ENCODE measurements around the gene CTRB1. TPM values are rescaled to one million over a fixed set of nuclear protein-coding genes. Genes with fewer than 3 reads are reported as not detected.

CTRB1 gene
- total RNA-seq, 1 experiment from 2014 or later, result 5.6 TPM

DNA sequence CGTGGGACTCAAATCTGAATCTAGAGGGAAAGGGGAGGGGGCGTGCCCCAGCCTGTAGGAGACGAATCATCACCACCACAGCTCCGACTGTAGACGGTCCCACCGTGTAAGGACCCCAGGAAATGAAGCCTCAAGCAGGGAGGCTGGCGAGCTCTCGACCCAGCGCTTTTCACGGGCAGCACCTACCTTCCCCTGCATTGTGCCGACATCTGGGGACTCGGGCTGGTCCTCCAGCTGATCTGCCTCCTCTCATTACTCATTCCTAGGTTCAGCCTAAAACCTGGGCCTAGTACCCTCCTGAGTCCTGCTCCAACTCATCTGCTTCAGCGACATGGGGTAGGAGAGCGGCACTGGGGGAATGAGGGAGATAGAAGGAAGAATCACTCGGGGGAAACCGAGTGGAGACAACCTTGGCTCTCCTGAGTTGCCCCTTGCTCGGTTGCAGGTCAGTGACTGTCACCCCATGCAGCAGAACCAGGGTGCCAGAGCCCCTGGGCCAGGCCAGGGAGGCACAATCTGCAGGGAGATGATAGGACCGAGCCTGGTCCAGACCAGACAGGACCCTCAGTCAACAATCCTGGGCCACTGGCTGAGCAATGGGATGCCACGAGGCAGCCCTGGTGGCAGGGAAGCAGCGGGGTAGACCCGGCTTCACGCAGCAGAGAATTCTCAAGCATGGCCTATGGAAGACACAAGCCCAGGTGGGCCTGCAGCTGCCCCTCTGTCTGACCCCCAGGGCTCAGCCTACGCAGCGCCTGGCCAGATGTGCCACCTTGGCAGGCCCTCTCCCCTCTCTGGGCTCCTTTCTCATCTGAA is 33.5 kb downstream of the CTRB1 start:
- Histone ChIP-seq H2AFZ (ENCODE audit: low read depth, low read length, poor library complexity, severe bottlenecking) (no peak overlapping the region), H3K9ac (ENCODE audit: low read length) (peak overlapping the region; percentile 56), H3K9me3 (ENCODE audit: control insufficient read depth in 1 of 2, insufficient read depth in 1 of 2, low read depth in 1 of 2, low read length in 2 of 2) (no peaks in the 10 kb centered on the region), H3K27me3 (ENCODE audit: insufficient read depth, low read length) (no peaks in the 10 kb centered on the region), H3K27ac (ENCODE audit: low read depth, low read length) (peak overlapping the region; percentile 77), H3K9me2 (ENCODE audit: insufficient read depth) (no peaks in the 10 kb centered on the region), H3K79me2 (ENCODE audit: insufficient read depth, low read length) (peaks cover 74% of the 10 kb centered on the region), H3K4me1 (ENCODE audit: control insufficient read depth in 1 of 2, insufficient read depth in 2 of 2, low read length in 2 of 2) (peaks cover 57 to 85% of the 10 kb centered on the region in 2 experiments), H4K20me1 (ENCODE audit: insufficient read depth) (no peaks in the 10 kb centered on the region), H3K4me3 (replicated peaks in 1 of 2; ENCODE audit: low read depth in 1 of 2, low read length in 2 of 2) (peak overlapping the region in 1 of 2 experiments; percentile 28; a peak in 1 of 4 replicates), H3K4me2 (ENCODE audit: low read length) (peak overlapping the region; percentile 78), H3K36me3 (ENCODE audit: control insufficient read depth in 1 of 2, insufficient read depth in 2 of 2, low read length in 2 of 2) (no peaks in the 10 kb centered on the region; a peak in 1 of 4 replicates)
- TF ChIP-seq, protein P1, sequence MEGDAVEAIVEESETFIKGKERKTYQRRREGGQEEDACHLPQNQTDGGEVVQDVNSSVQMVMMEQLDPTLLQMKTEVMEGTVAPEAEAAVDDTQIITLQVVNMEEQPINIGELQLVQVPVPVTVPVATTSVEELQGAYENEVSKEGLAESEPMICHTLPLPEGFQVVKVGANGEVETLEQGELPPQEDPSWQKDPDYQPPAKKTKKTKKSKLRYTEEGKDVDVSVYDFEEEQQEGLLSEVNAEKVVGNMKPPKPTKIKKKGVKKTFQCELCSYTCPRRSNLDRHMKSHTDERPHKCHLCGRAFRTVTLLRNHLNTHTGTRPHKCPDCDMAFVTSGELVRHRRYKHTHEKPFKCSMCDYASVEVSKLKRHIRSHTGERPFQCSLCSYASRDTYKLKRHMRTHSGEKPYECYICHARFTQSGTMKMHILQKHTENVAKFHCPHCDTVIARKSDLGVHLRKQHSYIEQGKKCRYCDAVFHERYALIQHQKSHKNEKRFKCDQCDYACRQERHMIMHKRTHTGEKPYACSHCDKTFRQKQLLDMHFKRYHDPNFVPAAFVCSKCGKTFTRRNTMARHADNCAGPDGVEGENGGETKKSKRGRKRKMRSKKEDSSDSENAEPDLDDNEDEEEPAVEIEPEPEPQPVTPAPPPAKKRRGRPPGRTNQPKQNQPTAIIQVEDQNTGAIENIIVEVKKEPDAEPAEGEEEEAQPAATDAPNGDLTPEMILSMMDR (IDR thresholded peaks at IDR 0.05 in 2 of 3, conservative IDR thresholded peaks at IDR 0.05 in 1 of 3; ENCODE audit: borderline replicate concordance in 1 of 3, insufficient read depth in 1 of 3, low read depth in 2 of 3, low read length in 2 of 3), result no peak
- TF ChIP-seq POLR2A (IDR thresholded peaks at IDR 0.05; ENCODE audit: borderline replicate concordance, extremely low read depth, insufficient read depth, insufficient read length) (no peak), FOSL1 (IDR thresholded peaks at IDR 0.05; ENCODE audit: low read depth) (no peak), SP1 (IDR thresholded peaks at IDR 0.05; ENCODE audit: low read depth) (no peak), EZH2phosphoT487 (IDR thresholded peaks at IDR 0.05; ENCODE audit: borderline replicate concordance) (no peak), JUND (IDR thresholded peaks at IDR 0.05) (no peak), CBX3 (IDR thresholded peaks at IDR 0.05; ENCODE audit: low read depth) (no peak), POLR2AphosphoS5 (IDR thresholded peaks at IDR 0.05; ENCODE audit: low read depth, low read length) (no peak), RAD21 (IDR thresholded peaks at IDR 0.05; ENCODE audit: low read depth) (no peak), SIN3A (IDR thresholded peaks at IDR 0.05; ENCODE audit: low read depth) (no peak), EGR1 (IDR thresholded peaks at IDR 0.05; ENCODE audit: low read depth) (no peak), ZFX (IDR thresholded peaks at IDR 0.05) (no peak), CEBPB (IDR thresholded peaks at IDR 0.05; ENCODE audit: low read depth) (no peak)
- TF ChIP-seq, protein P2, sequence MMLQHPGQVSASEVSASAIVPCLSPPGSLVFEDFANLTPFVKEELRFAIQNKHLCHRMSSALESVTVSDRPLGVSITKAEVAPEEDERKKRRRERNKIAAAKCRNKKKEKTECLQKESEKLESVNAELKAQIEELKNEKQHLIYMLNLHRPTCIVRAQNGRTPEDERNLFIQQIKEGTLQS (IDR thresholded peaks at IDR 0.05), result no peak
- TF ChIP-seq, protein P3, sequence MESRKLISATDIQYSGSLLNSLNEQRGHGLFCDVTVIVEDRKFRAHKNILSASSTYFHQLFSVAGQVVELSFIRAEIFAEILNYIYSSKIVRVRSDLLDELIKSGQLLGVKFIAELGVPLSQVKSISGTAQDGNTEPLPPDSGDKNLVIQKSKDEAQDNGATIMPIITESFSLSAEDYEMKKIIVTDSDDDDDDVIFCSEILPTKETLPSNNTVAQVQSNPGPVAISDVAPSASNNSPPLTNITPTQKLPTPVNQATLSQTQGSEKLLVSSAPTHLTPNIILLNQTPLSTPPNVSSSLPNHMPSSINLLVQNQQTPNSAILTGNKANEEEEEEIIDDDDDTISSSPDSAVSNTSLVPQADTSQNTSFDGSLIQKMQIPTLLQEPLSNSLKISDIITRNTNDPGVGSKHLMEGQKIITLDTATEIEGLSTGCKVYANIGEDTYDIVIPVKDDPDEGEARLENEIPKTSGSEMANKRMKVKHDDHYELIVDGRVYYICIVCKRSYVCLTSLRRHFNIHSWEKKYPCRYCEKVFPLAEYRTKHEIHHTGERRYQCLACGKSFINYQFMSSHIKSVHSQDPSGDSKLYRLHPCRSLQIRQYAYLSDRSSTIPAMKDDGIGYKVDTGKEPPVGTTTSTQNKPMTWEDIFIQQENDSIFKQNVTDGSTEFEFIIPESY (IDR thresholded peaks at IDR 0.05; ENCODE audit: extremely low read depth, insufficient replicate concordance, low read length), result no peak
- TF ChIP-seq, protein P4, sequence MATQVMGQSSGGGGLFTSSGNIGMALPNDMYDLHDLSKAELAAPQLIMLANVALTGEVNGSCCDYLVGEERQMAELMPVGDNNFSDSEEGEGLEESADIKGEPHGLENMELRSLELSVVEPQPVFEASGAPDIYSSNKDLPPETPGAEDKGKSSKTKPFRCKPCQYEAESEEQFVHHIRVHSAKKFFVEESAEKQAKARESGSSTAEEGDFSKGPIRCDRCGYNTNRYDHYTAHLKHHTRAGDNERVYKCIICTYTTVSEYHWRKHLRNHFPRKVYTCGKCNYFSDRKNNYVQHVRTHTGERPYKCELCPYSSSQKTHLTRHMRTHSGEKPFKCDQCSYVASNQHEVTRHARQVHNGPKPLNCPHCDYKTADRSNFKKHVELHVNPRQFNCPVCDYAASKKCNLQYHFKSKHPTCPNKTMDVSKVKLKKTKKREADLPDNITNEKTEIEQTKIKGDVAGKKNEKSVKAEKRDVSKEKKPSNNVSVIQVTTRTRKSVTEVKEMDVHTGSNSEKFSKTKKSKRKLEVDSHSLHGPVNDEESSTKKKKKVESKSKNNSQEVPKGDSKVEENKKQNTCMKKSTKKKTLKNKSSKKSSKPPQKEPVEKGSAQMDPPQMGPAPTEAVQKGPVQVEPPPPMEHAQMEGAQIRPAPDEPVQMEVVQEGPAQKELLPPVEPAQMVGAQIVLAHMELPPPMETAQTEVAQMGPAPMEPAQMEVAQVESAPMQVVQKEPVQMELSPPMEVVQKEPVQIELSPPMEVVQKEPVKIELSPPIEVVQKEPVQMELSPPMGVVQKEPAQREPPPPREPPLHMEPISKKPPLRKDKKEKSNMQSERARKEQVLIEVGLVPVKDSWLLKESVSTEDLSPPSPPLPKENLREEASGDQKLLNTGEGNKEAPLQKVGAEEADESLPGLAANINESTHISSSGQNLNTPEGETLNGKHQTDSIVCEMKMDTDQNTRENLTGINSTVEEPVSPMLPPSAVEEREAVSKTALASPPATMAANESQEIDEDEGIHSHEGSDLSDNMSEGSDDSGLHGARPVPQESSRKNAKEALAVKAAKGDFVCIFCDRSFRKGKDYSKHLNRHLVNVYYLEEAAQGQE (IDR thresholded peaks at IDR 0.05; ENCODE audit: low read depth), result no peak
- TF ChIP-seq, protein P5, sequence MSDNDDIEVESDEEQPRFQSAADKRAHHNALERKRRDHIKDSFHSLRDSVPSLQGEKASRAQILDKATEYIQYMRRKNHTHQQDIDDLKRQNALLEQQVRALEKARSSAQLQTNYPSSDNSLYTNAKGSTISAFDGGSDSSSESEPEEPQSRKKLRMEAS (IDR thresholded peaks at IDR 0.05), result no peak
- BruUV-seq (replicated peaks), result no TSS peak
- DNase-seq (ENCODE audit: low read depth, low spot score) (no peak), ATAC-seq (no peak)
- intact Hi-C loops (cut with micrococcal nuclease), result no loop called here
- RAD21 ChIA-PET (ENCODE audit: low non-redundant PET in 1 of 2, low total read pairs in 2 of 2, uncharacterized antibody in 2 of 2, unreplicated experiment in 2 of 2), result no interaction called here
- CTCF ChIA-PET, result no interaction called here
- POLR2A ChIA-PET, result interaction anchor here (1.1 kb wide), 1 partner anchor 133 kb away, joined by 3 read pairs; no protein-coding TSS in a partner anchor
